Esophagus muscularis mucosa (tissue), 4 donors: Measurements from ENCODE around the gene ADGRF4. TPM values are rescaled to one million over a fixed set of nuclear protein-coding genes. Genes with fewer than 3 reads are reported as not detected.
A peak's percentile ranks its signal among the peaks of the same experiment; 100 is the strongest.

Source experiments
- DNase-seq: peaks from one replicate; pipeline ENCODE4 v3.0.0-alpha.2; 2017; ENCODE audit errors: extremely low spot score
- H3K27ac ChIP-seq, 4 donors: fragments of 200-600 bp; sonication (generic); replicated peaks in 1 of 4; 1 replicate in 3 of 4; 2 replicates in 1 of 4; pipeline ENCODE4 v1.5.1; 2016 to 2019; ENCODE audit warnings: mild to moderate bottlenecking in 1 of 4
- H3K27me3 ChIP-seq, 4 donors: fragments of 200-600 bp; sonication (generic); one replicate each; pipeline versions ENCODE4 v1.5.1 to v1.6.0; 2016 to 2019
- H3K36me3 ChIP-seq, 4 donors: fragments of 200-600 bp; sonication (generic); one replicate each; pipeline ENCODE4 v1.5.1; 2016 to 2019
- H3K4me1 ChIP-seq, 4 donors: fragments of 200-600 bp; sonication (generic); one replicate each; pipeline ENCODE4 v1.5.1; 2016 to 2019
- H3K4me3 ChIP-seq, 4 donors: fragments of 200-600 bp; sonication (generic); 1 replicate in 2 of 4; 2 replicates in 2 of 4; pipeline ENCODE4 v1.5.1; 2016 to 2019; ENCODE audit warnings: mild to moderate bottlenecking in 4 of 4, moderate library complexity in 1 of 4
- H3K9me3 ChIP-seq, 4 donors: fragments of 200-600 bp; sonication (generic); 1 replicate in 3 of 4; 2 replicates in 1 of 4; pipeline ENCODE4 v1.5.1; 2016 to 2019
- CTCF ChIP-seq, 3 experiments: fragments of 200-600 bp in 2 of 3; fragments of 450-650 bp in 1 of 3; sonication (generic) in 2 of 3; IDR thresholded peaks; one replicate each; pipeline ENCODE4 v1.5.1; 2017 to 2019; ENCODE audit warnings: antibody characterized with exemption in 3 of 3, mild to moderate bottlenecking in 2 of 3, moderate library complexity in 1 of 3
- EP300 ChIP-seq: sonication (generic); formaldehyde crosslinking; IDR thresholded peaks from one replicate; pipeline ENCODE4 v1.6.1; 2017; ENCODE audit warnings: antibody characterized with exemption
- POLR2A ChIP-seq: fragments of 450-650 bp; IDR thresholded peaks from one replicate; pipeline ENCODE4 v1.6.1; 2017; ENCODE audit warnings: antibody characterized with exemption, moderate library complexity, mild to moderate bottlenecking, low read depth
- POLR2AphosphoS5 ChIP-seq, 2 donors: sonication (generic); formaldehyde crosslinking; IDR thresholded peaks; one replicate each; pipeline ENCODE4 v1.6.1; 2017; ENCODE audit warnings: antibody characterized with exemption in 2 of 2
- WGBS: methylation state at CpG from one replicate; pipeline ENCODE4 v1.1.5; 2018; 5-methylcytosine and 5-hydroxymethylcytosine counted together
- intact Hi-C: fragments of 100-400 bp; cut with DNase I; formaldehyde crosslinking; loops from one replicate; pipeline ENCODE4 v1.15.1; 2023
- total RNA-seq, 4 donors: library from RNA; depleted of rRNA; stranded (reverse); fragments of >200 nt; gene quantifications; one replicate each; pipeline versions ENCODE4 v1.1.0 to v1.2.1, GENCODE V29; 2016

ADGRF4 gene
- total RNA-seq, 4 donors from 2014 or later: 0.17 to 0.52 (median 0.37) TPM

GRCh38 chr6:47690214-47690613 is 8.2 kb upstream of the ADGRF4 start:
- H3K36me3 ChIP-seq: no peaks in the 10 kb centered on the region
- no peak overlapping the region for H3K27ac ChIP-seq
- no peak overlapping the region for H3K4me3 ChIP-seq
- H3K9me3 ChIP-seq: no peaks in the 10 kb centered on the region
- 87% methylated on average over 2 of the region's 2 CpGs for WGBS
- H3K27me3 ChIP-seq: no peaks in the 10 kb centered on the region
- no peaks in the 10 kb centered on the region for H3K4me1 ChIP-seq
- intact Hi-C loops: no loop called here
- peak; percentile 29 for DNase-seq
- TF ChIP-seq EP300 (no peak), POLR2A (no peak), CTCF (IDR thresholded peaks at IDR 0.05) (no peak), POLR2AphosphoS5 (IDR thresholded peaks at IDR 0.05) (no peak)

DNA sequence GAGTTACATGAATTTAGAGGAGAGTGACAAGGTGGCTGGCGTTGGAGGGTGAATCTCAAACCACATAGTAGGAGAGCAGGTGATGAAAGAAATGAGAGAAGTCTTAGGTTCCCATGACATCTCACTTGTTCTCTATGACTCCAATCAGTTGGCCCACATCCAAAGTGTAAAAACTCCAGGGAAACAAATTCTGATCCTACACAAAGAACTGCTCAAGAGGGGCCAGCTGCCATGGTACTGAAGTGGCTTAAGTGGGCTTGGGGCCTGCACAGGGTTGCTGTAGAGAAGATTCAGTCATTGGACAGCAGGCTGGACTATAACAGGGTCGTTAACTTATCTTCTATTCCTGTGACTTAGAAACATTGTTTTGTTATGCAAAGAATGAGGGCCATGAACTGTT is 7.6 kb upstream of the ADGRF4 start:
- DNase-seq: peak; percentile 79
- H3K9me3 ChIP-seq: no peaks in the 10 kb centered on the region
- TF ChIP-seq CTCF (IDR thresholded peaks at IDR 0.05) (no peak), POLR2A (no peak), EP300 (no peak), POLR2AphosphoS5 (IDR thresholded peaks at IDR 0.05) (no peak)
- H3K27me3 ChIP-seq: no peaks in the 10 kb centered on the region
- H3K36me3 ChIP-seq: no peaks in the 10 kb centered on the region
- no peak overlapping the region for H3K27ac ChIP-seq
- H3K4me1 ChIP-seq: no peaks in the 10 kb centered on the region
- WGBS: 91% methylated on average over 2 of the region's 2 CpGs
- intact Hi-C loops: no loop called here
- no peak overlapping the region for H3K4me3 ChIP-seq

- no peak for TF ChIP-seq EP300
- no peak for TF ChIP-seq POLR2A
- no peak for TF ChIP-seq CTCF (IDR thresholded peaks at IDR 0.05)
- TF ChIP-seq POLR2AphosphoS5 (IDR thresholded peaks at IDR 0.05): no peak
- Histone ChIP-seq H3K27ac (no peak overlapping the region), H3K36me3 (no peaks in the 10 kb centered on the region), H3K4me3 (no peak overlapping the region), H3K27me3 (no peaks in the 10 kb centered on the region), H3K9me3 (no peaks in the 10 kb centered on the region), H3K4me1 (no peaks in the 10 kb centered on the region)
- 69% methylated on average over 2 of the region's 2 CpGs for WGBS
- peak; percentile 45 for DNase-seq
- intact Hi-C loops: no loop called here
Observed at GRCh38 chr6:47697925-47698324, 455 bp upstream of the ADGRF4 start.

DNA sequence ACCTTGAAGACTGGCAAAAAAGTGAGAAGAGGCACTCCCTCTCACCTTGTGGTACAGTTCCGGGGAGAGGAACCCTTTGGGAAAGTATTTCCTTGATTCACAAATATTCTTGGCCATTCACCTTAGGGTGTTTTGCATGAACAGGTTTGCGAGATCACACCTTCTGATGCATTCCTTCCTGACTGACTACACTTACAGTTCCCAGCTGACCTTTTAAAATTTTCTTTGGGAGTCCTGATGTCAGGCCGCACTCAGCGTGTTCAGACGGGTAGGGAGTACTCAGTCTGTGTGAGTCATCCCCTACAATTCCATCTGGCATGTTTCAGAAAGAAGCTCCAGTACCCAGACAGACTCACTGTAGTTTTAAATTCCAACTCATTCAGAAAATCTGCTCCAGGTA is 1.7 kb downstream of the ADGRF4 start:
- peak; percentile 82 for DNase-seq
- H3K27ac ChIP-seq: no peak overlapping the region
- no peaks in the 10 kb centered on the region for H3K9me3 ChIP-seq
- no peaks in the 10 kb centered on the region for H3K27me3 ChIP-seq
- intact Hi-C loops: no loop called here
- TF ChIP-seq CTCF (IDR thresholded peaks at IDR 0.05): no peak
- no peak for TF ChIP-seq POLR2A
- no peak for TF ChIP-seq EP300
- TF ChIP-seq POLR2AphosphoS5 (IDR thresholded peaks at IDR 0.05): no peak
- WGBS: 47% methylated on average over 5 of the region's 5 CpGs
- H3K36me3 ChIP-seq: no peaks in the 10 kb centered on the region
- no peaks in the 10 kb centered on the region for H3K4me1 ChIP-seq
- no peak overlapping the region for H3K4me3 ChIP-seq

DNA sequence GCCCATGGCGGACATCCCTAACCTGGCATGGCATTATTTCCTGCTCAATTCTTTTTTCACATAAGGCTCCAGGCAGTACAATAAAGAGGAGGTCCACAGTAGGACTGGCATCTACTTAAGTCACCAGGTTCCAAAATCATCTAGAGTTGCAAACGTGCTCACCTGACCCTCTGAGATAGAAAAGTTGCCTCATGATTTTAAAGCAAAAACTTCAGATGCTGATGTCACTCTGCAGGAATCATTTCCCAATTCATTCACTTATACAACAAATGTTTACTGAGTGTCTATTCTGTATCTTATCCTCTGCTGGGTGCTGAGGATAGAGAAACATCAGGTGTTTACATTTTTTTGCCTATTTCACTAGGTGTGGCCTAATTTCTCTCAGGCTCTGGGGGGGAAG is 2.2 kb downstream of the ADGRF4 start:
- 86% methylated on average over 2 of the region's 2 CpGs for WGBS
- no peak for DNase-seq
- Histone ChIP-seq H3K36me3 (no peaks in the 10 kb centered on the region), H3K27ac (no peak overlapping the region), H3K4me3 (no peak overlapping the region), H3K9me3 (no peaks in the 10 kb centered on the region), H3K27me3 (no peaks in the 10 kb centered on the region), H3K4me1 (no peaks in the 10 kb centered on the region)
- intact Hi-C loops: no loop called here
- no peak for TF ChIP-seq CTCF (IDR thresholded peaks at IDR 0.05)
